Cardiac fibroblast (primary cell): ENCODE data around the gene SRP68.

Experiments
- DNase-seq, 2 donors: peaks; one replicate each; pipeline versions ENCODE4 v3.0.0 to v3.0.0-alpha.2; 2010; ENCODE audit warnings: low read depth in 2 of 2
- H3K4me3 ChIP-seq, 2 donors: replicated peaks in 1 of 2; 1 replicate in 1 of 2; 2 replicates in 1 of 2; pipeline ENCODE4 v1.5.1; 2011; ENCODE audit warnings: low read depth in 2 of 2, low read length in 2 of 2, mild to moderate bottlenecking in 2 of 2, moderate library complexity in 1 of 2
- CTCF ChIP-seq: IDR thresholded peaks from one replicate; pipeline ENCODE4 v1.5.1; 2011; ENCODE audit warnings: low read depth, mild to moderate bottlenecking, low read length, inconsistent platforms

The SRP68 gene

GRCh38 chr17:76107509-76107908, 35.2 kb upstream of the SRP68 start:
- peak; percentile 23 for TF ChIP-seq CTCF
- no peak overlapping the region for H3K4me3 ChIP-seq
- peak; percentile 14 to 16 for DNase-seq

- DNase-seq, result no peak
- H3K4me3 ChIP-seq, result no peak overlapping the region
- TF ChIP-seq CTCF, result no peak
Observed at GRCh38 chr17:76106703-76107102, 34.4 kb upstream of the SRP68 start.

- no peak for TF ChIP-seq CTCF
- no peak overlapping the region for H3K4me3 ChIP-seq
- DNase-seq, result no peak
Observed at GRCh38 chr17:76104896-76105231, 32.5 kb upstream of the SRP68 start.

GRCh38 chr17:76104140-76104895, 32.0 kb upstream of the SRP68 start:
- TF ChIP-seq CTCF, result no peak
- DNase-seq, result no peak
- H3K4me3 ChIP-seq, result peak overlapping the region; percentile 73 to 83

- DNase-seq, result peak; percentile 93
- H3K4me3 ChIP-seq, result peak within 1 kb of the TSS; percentile 73 to 83
- TF ChIP-seq CTCF, result no peak
Observed at GRCh38 chr17:76103274-76104139, 31.2 kb upstream of the SRP68 start, which contains the start of gene EXOC7. EXOC7 (minus strand) TSS chr17:76103787; CDS start chr17:76103692, 95 bp downstream.

- peak overlapping the region; percentile 73 to 83 for H3K4me3 ChIP-seq
- no peak for DNase-seq
- TF ChIP-seq CTCF, result no peak
Observed at GRCh38 chr17:76102944-76103273, 30.6 kb upstream of the SRP68 start.
